HG02678 (cell line): ENCODE data around the gene JAGN1.
"Not testable (repeated sequence)": the region's sequence is repeated elsewhere in the genome, so short reads cannot be mapped to it uniquely, and the experiment has no call there.

ENCODE experiments used
- ATAC-seq: cut with Tn5 transposase; IDR thresholded peaks from one replicate; pipeline ENCODE4 v1.9.1; 2021; ENCODE audit warnings: mild to moderate bottlenecking, moderate library complexity; ENCODE audit not compliant: unreplicated experiment

Gene JAGN1

DNA sequence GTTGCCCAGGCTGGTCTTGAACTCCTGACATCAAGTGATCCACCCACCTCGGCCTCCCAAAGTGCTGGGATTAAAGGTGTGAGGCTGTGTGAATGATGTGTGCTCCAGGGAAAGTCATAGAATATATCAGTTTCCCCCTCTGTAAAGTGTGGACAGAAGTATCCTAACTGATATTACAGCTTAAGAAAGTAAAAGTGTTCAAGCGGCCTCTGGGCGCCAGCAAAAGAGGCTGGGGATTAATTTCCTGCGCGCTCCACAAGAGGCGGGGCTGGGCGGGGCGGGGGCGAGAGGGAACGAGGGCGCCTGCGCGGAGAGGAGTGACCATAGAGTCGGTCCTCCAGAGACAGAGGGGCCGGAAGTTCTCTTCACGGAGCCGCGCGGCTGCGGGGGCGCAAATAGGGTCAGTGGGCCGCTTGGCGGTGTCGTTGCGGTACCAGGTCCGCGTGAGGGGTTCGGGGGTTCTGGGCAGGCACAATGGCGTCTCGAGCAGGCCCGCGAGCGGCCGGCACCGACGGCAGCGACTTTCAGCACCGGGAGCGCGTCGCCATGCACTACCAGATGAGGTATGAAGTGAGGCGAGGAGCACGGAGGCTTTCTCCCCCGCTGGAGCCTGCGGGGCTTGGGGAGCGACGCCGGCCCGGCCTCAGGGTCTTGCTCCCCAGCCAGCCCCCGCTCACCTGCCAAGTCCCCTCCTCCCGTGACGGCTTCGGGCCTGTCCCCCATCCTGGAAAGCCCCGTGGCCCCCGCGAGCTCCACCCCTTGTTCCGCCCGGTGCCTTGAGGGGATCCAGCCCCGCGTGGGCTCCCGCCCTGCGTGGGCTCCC is at the start of gene JAGN1:
Gene JAGN1, plus strand, starts transcription at position 362 of the 823 bp plus-strand sequence. Its CDS starts 113 bp downstream, at position 475.
- peak; percentile 86 for ATAC-seq

DNA sequence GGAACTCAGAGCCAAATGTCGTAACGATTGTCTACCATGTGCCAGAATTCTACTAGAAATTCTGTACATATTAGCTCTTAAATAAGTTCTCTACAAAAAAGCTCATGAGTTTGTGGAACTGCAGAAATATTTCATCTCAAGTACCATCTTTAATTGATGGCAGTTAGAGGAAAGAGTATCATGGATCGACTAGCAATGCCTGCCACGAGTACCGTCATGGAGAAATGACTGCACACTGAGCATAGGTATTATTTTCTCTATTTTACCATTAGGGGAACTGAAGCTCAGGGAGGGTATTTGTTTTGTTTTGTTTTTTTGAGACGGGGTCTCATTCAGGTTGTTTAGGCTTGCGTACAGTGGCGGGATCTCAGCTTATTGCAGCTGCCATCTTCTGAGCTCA is 49.4 kb upstream of the JAGN1 start:
- no peak for ATAC-seq

DNA sequence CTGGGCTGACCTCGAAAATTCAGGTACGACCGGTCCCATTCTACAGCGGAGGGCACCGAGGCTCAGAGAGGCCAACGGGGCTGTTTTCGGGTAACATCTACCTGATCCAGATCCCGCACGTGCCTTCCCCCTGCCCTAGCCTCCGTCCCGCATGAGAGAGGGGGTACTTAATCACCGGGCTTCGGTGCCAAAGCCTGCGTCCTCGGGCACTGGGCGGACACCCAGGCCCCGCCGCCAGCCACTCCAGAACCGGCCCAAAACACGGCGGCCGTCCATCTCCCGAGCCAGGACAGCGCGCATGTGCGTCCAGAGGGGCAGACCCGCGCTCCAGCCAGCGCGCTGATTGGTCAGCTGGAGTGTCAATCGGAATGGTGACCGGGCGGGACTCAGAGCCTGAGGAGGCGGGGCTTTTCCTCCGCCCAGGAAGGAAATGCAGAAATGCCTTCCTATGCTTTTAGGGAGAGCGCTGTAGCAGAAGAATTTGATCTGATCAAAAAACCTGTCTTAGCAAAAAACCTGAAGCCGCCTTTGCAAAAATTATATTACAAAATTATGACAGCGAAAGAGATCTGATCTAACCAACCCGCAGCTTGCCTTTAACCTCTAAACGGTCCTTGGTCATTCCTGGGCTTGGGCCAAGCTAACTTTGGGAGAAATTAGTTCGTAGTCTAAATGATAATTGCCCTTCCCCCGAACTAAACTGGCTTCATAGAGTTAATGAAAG is 46.5 kb upstream of the JAGN1 start, which contains the start of gene RPUSD3:
Gene RPUSD3, minus strand, starts transcription at position 294 of the 724 bp plus-strand sequence. Its CDS starts 18 bp downstream, at position 276.
- peak; percentile 99 for ATAC-seq

DNA sequence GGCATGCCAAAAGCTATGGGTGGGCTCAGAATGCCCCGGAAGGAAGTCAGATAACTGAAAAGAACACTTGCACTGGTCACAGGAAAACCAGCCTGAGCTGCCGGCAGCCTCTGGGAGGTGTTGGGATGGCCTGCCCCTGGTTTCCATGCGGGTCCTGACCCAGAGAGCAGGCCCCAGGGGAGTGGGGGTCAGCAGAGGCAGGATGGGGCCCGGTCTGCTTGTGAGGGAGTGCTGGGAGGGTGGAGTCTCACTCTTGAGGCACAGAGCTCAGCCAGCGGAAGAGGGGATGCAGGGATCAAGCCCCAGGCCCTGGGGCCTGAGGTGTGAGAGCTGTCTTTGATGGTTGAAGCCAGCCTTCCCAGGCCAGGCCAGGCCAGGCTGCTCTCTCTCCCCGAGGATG is 44.2 kb upstream of the JAGN1 start:
- ATAC-seq: no peak

DNA sequence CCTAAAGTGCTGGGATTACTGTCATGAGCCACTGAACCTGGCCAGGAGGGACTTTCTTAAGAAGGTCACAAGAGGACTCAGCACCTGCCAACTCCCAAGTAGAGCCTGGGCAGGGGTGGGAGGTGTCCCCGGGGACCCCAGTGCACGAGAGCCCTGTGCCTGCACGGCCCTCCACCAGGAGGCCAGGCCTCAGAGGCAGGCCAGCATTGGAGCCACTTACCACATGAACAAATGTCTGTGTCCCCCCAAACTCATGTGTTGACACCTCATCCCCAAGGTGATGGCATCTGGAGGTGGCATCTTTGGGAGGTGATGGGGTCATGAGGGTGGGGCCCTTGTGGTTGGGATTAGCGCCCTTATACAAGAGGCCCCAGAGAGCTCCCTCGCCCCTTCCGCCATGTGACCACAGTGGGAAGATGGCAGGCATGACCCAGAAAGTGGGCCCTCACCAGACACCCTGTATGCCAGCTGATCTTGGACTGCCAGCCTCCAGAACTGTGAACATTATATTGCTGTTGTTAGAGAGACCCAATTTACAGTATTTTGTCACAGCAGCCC is 43.4 kb upstream of the JAGN1 start:
- no peak for ATAC-seq

DNA sequence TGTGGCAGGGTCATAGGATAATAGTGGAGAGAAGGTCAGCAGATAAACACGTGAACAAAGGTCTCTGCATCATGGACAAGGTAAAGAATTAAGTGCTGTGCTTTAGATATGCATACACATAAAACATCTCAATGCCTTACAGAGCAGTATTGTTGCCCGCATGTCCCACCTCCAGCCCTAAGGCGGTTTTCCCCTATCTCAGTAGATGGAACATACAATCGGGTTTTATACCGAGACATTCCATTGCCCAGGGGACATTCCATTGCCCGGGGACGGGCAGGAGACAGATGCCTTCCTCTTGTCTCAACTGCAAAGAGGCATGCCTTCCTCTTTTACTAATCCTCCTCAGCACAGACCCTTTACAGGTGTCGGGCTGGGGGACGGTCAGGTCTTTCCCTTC is 42.5 kb upstream of the JAGN1 start:
- ATAC-seq: not testable (repeated sequence)

DNA sequence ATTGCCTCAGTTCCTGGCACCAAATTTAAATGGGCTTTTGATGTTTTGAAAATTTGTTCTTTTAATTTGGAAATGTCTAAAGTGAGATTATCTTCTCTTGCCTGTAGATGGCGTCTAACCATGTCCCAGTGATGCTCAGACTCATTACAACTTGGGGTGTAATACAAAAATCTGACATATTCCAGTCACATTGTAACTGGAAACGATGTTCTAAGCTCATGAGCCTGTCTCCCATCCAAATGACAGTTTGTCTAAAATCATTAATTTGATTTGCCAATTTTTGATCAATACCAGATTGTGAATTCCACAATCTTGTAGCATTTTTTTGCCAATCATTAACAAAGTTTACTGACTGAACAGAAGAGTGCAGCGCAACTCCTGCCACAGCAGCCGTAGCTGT is 41.5 kb upstream of the JAGN1 start:
- not testable (repeated sequence) for ATAC-seq

DNA sequence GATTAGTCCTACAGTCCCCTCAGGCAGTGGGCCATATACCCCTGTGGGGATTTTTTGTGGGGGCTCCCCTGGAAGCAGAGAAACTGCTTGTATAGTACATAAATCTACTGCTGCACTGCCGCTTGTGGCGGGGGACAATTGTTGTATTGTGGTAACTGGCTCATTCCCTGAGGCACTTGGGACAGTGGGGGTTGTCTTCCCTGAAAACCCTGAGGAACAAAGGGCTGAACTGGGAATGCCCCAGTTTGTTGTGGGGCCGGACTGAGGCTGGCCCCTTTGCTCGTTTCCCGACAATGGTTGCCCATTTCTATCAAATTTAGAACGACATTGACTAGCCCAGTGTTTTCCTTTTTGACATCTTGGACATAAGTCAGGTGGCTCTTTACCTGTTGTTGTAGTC is 39.0 kb upstream of the JAGN1 start:
- ATAC-seq: not testable (repeated sequence)

DNA sequence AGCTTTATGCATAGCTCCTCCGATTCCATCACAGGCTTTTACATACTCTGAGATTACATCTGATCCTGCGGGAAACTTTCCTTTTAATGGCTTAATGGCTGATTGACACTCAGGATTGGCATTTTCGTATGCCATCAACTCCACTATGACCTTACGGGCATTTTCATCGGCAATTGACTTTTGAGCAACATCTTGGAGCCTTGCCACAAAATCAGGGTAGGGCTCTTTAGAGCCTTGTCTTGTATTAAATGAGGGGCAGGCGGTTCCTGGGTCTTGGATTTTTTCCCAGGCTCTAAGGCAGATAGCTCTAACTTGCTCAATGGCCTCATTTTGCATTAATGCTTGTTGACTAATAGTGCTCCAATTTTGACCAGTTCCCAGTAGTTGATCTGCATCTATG is 38.5 kb upstream of the JAGN1 start:
- not testable (repeated sequence) for ATAC-seq

DNA sequence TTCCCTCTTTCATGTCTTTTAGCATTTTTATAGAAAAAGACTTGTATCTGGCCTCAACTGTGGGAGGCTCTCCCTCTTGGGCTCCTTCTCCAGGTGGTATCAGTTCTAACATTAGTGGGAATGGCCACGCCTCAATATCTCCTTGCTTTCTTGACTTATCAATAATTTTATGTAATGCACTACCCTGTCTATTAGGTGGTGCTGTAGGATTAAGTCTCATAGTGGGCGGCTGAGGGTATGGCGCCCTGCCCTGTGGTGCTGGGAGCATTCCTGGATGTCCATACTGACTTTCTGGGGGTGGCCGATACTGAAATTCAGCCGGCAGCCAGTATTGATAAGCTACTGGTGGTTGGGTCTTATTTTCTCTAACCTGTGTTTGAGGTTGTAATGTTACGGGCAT is 37.9 kb upstream of the JAGN1 start:
- no peak for ATAC-seq

DNA sequence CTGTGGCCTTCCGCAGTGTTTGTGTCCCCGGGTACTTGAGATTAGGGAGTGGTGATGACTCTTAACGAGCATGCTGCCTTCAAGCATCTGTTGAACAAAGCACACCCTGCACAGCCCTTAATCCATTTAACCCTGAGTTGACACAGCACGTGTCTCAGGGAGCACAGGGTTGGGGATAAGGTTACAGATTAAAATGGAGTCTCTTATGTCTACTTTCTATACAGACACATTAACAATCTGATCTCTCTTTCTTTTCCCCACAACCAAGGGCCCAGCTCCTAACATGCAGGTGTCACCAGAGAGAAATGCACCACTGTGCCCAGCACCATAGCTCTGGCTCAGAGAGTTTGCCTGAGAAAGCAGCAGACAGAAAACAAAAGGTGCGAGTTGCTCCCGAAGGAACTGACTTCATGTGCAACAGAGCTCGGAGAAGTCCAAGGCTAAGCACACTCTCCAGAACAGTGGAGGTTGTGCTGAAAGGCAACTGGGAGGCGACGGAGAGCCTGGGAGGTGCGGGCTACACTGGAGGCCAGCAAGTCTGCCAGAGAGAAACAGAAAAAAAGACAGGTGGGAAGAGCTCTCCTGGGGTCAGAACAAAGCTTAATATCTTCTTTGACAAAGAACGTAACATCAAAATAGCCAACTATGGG is 36.0 kb upstream of the JAGN1 start:
- ATAC-seq: not testable (repeated sequence)

DNA sequence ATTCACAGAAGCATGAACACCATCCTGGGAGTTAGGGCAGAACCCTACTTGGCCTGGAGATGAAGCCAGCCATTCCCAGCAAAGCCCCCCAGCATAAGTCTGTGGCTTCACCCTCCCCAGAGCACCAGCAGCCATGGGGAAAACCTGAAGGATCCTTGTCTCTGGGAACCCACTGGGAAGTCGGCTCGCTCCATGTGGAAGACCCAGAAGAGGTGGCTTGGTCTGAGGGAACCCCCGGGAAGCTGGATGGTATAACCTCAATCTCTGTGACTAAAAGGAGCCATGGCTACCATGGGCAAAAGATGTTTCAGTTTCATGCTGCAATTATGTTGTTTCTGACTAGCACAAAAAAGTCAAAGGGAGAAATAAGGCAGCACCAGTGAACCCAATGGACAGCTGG is 34.8 kb upstream of the JAGN1 start:
- ATAC-seq: no peak

DNA sequence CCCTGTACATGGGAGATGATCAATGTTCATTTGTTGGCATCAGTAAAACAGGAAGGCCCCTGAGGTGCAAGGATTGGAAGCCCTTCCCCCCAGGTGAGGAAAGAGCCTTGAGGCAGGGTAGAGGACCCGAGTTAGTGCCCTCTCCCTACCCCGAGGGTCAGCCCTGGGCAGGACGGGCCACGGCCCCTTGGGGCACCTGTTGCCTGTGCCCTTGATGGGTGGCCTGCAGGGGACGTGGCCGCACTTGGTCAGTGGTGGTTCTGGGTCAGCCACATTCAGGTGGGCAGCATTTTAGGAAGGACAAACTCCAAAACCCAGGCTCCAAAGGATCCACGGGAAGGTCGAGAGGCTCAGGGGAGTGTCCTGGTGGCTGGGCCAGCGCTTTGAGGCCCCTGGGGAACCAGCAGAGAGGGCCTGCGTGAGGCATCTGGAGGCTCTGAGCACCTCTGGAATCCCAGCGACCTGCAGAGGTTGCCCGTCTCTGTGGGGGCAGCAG is 30.8 kb upstream of the JAGN1 start:
- no peak for ATAC-seq

DNA sequence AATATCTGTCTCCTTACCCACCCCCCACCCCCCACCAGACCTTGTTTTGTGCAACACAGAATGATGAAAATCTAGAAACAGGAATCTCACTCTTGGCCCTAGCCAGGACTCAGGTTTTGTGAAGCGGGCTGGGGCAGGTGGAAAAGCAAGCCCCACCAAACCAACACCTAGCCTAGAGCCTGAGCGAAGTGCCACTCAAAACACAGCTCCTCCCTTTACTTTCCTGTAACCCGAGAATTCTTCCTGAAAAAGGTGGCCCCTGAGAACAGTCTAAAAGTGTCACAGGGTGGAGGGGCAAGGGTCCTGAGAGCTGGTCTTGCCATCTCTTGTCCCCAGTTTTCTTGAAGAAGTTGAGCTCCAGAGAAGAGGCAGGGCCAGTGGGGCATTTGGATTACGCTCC is 29.2 kb upstream of the JAGN1 start:
- ATAC-seq: no peak

DNA sequence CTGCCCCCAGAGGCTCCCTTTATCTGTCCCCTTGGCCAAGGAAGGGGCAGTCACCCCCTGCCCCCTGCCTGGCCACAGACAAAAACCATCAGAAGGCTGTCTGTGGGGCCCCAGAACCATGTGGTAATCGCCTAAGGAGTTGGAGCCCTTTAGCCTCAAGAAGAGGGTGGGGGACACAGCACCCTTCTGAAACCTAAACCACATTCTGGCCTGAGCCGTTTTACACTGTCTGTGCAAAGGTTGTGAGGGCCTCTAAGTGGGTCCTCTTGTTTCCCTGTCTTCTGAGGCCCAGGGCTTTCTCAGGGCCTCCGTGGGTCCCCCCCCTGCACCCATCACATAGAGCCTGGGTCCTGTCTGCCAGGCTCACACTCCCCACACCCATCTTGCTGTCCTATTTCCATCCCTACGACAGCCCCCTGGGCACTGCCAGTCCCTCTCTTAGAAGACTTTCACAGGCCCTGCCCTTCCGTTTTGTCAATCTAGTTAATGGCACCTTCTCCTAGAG is 28.7 kb upstream of the JAGN1 start:
- ATAC-seq: no peak

DNA sequence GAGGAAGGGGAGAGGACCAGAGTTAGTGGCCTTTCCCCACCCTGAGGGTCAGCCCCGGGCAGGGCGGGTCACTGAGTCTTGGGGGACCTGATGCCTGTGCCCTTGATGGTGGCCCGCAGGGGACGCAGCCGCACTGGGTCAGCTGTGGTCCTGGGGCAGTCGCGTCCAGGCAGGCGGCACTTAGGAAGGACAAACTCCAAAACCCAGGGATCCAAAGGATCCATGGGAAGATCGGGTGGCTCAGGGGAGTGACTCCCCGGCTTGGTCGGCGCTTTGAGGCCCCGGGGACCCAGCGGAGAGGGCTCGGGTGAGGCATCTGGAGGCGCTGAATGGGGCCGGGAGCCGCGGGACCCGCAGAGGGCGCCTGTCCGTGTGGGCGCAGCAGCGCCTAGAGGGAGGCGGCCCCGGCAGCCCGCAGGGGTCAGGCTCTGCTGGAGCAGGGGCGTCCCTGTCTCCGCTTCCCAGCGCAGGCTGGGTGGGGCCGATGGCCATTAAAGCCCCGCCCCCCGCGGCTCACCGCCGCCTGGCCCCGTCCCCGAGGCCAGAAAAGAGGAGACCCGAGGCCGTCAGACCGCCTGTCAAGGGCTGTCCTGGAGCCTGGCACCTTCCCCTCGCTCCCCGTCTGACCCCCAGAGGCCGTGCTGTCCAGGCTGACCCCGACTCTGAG is 27.9 kb upstream of the JAGN1 start:
- no peak for ATAC-seq

DNA sequence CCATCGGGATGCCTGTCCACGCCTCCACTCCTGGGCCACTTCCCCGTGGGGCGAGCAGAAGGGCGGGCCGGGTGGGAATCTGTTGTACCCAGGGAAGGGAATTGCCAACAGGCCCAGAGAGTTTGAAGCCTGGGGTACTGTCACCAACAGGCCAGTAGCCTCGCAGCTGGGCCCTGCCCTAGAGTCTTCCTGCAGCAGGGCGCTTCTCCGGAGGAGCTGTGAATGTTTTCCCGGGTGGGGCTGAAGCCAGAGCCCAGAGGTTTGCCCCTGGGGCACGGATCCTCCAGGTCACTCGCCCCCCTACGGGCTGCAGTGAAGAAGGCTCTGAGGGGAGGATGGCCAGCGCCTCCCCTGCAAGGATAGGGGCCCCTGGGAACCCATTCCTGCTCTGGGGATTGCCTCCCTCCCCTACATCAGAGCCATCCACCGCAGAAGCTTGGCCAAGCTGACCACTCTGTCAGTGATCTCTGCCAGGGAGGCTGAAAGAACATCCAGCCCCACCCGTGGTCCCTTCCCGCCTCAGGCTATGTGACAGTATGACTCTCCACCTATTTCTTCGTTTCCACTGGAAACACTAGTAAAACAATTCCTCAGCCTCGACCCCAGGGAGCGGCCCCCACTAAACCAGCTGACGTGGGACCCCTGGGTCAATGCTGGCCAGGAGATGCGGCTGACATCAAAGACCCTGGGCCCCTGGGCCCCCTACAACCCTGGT is 27.2 kb upstream of the JAGN1 start:
- ATAC-seq: no peak

DNA sequence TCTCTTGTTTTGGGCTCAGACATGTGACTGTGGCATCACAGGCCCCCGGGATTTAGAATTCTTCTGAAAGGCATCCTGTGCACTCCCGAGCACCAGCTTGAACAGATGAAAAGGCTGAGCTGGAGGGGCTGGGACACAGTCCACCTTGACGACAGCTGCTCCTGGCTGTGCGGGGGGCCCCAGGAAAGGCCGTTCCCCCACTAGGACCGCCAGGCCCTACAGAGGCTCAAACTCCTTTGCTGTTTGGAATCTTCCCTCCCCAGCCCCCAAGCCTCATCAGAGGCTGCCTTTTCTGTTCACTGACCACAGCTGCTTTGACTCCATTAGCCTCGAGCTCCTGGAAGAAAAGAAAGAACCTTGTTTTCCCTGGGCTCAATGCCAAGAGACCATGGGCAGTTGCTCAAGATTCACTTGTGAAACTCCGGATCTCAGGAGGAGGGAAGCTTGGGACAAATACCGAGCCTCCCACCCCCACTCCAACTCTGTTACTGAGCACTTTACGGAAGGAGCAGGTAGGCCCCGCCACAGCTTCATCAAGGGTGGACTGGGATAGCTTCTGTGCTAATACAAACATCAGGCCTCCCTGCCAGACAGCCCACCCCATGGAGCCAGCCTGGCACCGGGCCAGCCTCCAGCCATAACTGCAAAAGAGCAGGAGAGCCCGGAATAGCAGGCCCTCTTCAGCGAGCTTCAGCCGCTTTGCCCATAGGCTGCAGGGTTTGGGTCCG is 26.0 kb upstream of the JAGN1 start:
- ATAC-seq: no peak

DNA sequence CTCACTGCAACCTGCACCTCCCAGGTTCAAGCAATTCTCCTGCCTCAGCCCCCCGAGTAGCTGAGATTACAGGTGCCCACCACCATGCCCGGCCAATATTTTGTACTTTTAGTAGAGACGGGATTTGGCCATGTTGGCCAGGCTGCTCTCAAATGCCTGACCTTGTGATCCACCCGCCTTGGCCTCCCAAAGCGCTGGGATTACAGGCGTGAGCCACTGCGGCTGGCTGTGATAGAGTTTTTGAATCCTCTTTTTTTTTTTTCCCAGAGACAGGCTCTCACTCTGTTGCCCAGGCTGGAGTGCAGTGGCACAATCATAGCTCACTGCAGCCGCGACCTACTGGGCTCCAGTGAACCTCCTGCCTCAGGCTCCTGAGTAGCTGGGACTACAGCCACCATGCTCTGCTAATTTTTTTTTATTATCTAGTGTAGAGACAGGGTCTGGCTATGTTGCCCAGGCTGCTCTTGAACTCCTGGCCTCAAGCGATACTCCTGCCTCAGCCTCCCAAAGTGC is 25.2 kb upstream of the JAGN1 start:
- not testable (repeated sequence) for ATAC-seq
